T-helper 1 cell treated with Interleukin-12 subunit alpha and Interleukin-12 subunit beta and Interleukin-4 antibody, amounts not matched to agents 30 μg/mL and 1 μg/mL, for 36 hours (primary cell): Measurements from ENCODE around the gene FAM83G.

Source experiments
- H3K27ac Mint-ChIP-seq: one replicate; pipeline ENCODE4 v1.8.0; 2021; ENCODE audit warnings: mild to moderate bottlenecking, mixed read lengths
- H3K27me3 Mint-ChIP-seq: one replicate; pipeline ENCODE4 v1.8.0; 2021; ENCODE audit warnings: low read depth, mixed read lengths
- H3K36me3 Mint-ChIP-seq: one replicate; pipeline ENCODE4 v1.8.0; 2021; ENCODE audit warnings: low read depth, mixed read lengths
- H3K4me1 Mint-ChIP-seq: one replicate; pipeline ENCODE4 v1.8.0; 2021; ENCODE audit warnings: low read depth, mixed read lengths
- H3K4me3 Mint-ChIP-seq: one replicate; pipeline ENCODE4 v1.8.0; 2021; ENCODE audit warnings: mild to moderate bottlenecking, moderate library complexity, mixed read lengths
- H3K9me3 Mint-ChIP-seq: one replicate; pipeline ENCODE4 v1.8.0; 2021; ENCODE audit warnings: mixed read lengths

Gene FAM83G

GRCh38 chr17:18977646-18978045 is 26.9 kb downstream of the FAM83G start:
- H3K27ac Mint-ChIP-seq, result no peak overlapping the region
- H3K4me3 Mint-ChIP-seq, result no peak overlapping the region
- no peaks in the 10 kb centered on the region for H3K27me3 Mint-ChIP-seq
- no peaks in the 10 kb centered on the region for H3K4me1 Mint-ChIP-seq
- no peaks in the 10 kb centered on the region for H3K36me3 Mint-ChIP-seq
- H3K9me3 Mint-ChIP-seq, result no peaks in the 10 kb centered on the region

GRCh38 chr17:18977021-18977420 is 27.5 kb downstream of the FAM83G start:
- Mint-ChIP-seq H3K9me3 (no peaks in the 10 kb centered on the region), H3K27ac (no peak overlapping the region), H3K4me3 (no peak overlapping the region), H3K36me3 (no peaks in the 10 kb centered on the region), H3K27me3 (no peaks in the 10 kb centered on the region), H3K4me1 (no peaks in the 10 kb centered on the region)

- no peak overlapping the region for H3K4me3 Mint-ChIP-seq
- no peak overlapping the region for H3K27ac Mint-ChIP-seq
- H3K4me1 Mint-ChIP-seq, result no peaks in the 10 kb centered on the region
- H3K36me3 Mint-ChIP-seq, result no peaks in the 10 kb centered on the region
- H3K27me3 Mint-ChIP-seq, result no peaks in the 10 kb centered on the region
- H3K9me3 Mint-ChIP-seq, result no peaks in the 10 kb centered on the region
These were observed 28.4 kb downstream of the FAM83G start for GRCh38 chr17:18976201-18976600.

- no peaks in the 10 kb centered on the region for H3K36me3 Mint-ChIP-seq
These were observed 29.0 kb downstream of the FAM83G start for GRCh38 chr17:18975597-18975996.

GRCh38 chr17:18974407-18975149 is 30.0 kb downstream of the FAM83G start:
- no peaks in the 10 kb centered on the region for H3K9me3 Mint-ChIP-seq
- H3K4me1 Mint-ChIP-seq, result peaks cover 4% of the 10 kb centered on the region
- H3K27ac Mint-ChIP-seq, result no peak overlapping the region
- no peaks in the 10 kb centered on the region for H3K27me3 Mint-ChIP-seq
- no peaks in the 10 kb centered on the region for H3K36me3 Mint-ChIP-seq
- no peak overlapping the region for H3K4me3 Mint-ChIP-seq

More at GRCh38 chr17:18975597-18975996, 29.0 kb downstream of the FAM83G start:
- H3K4me1 Mint-ChIP-seq, result no peaks in the 10 kb centered on the region
- no peaks in the 10 kb centered on the region for H3K27me3 Mint-ChIP-seq
- H3K4me3 Mint-ChIP-seq, result no peak overlapping the region
- H3K9me3 Mint-ChIP-seq, result no peaks in the 10 kb centered on the region
- no peak overlapping the region for H3K27ac Mint-ChIP-seq

- H3K4me1 Mint-ChIP-seq, result peaks cover 4% of the 10 kb centered on the region
- no peaks in the 10 kb centered on the region for H3K36me3 Mint-ChIP-seq
- H3K27me3 Mint-ChIP-seq, result no peaks in the 10 kb centered on the region
- H3K9me3 Mint-ChIP-seq, result no peaks in the 10 kb centered on the region
- H3K27ac Mint-ChIP-seq, result no peak overlapping the region
- no peak overlapping the region for H3K4me3 Mint-ChIP-seq
These were observed 32.8 kb downstream of the FAM83G start for GRCh38 chr17:18971801-18972200.

- Mint-ChIP-seq H3K27me3 (no peaks in the 10 kb centered on the region), H3K27ac (no peak overlapping the region), H3K4me3 (no peak overlapping the region), H3K36me3 (no peaks in the 10 kb centered on the region), H3K4me1 (peaks cover 4% of the 10 kb centered on the region), H3K9me3 (no peaks in the 10 kb centered on the region)
These were observed 33.7 kb downstream of the FAM83G start for GRCh38 chr17:18970582-18971480.

GRCh38 chr17:18968945-18969887 is 35.3 kb downstream of the FAM83G start:
- Mint-ChIP-seq H3K36me3 (no peaks in the 10 kb centered on the region), H3K27me3 (no peaks in the 10 kb centered on the region), H3K27ac (no peak overlapping the region), H3K4me3 (no peak overlapping the region), H3K4me1 (peaks cover 4% of the 10 kb centered on the region), H3K9me3 (no peaks in the 10 kb centered on the region)

GRCh38 chr17:18968345-18968744 is 36.2 kb downstream of the FAM83G start:
- H3K4me1 Mint-ChIP-seq, result peaks cover 4% of the 10 kb centered on the region
- H3K36me3 Mint-ChIP-seq, result no peaks in the 10 kb centered on the region
- no peaks in the 10 kb centered on the region for H3K27me3 Mint-ChIP-seq
- H3K27ac Mint-ChIP-seq, result no peak overlapping the region
- no peak overlapping the region for H3K4me3 Mint-ChIP-seq
- no peaks in the 10 kb centered on the region for H3K9me3 Mint-ChIP-seq

GRCh38 chr17:18967916-18968315 is 36.6 kb downstream of the FAM83G start:
- H3K36me3 Mint-ChIP-seq, result no peaks in the 10 kb centered on the region
- no peak overlapping the region for H3K27ac Mint-ChIP-seq
- H3K4me1 Mint-ChIP-seq, result peaks cover 4% of the 10 kb centered on the region
- no peaks in the 10 kb centered on the region for H3K27me3 Mint-ChIP-seq
- H3K4me3 Mint-ChIP-seq, result no peak overlapping the region
- no peaks in the 10 kb centered on the region for H3K9me3 Mint-ChIP-seq

- Mint-ChIP-seq H3K27me3 (no peaks in the 10 kb centered on the region), H3K36me3 (no peaks in the 10 kb centered on the region), H3K4me3 (no peak overlapping the region), H3K9me3 (no peaks in the 10 kb centered on the region), H3K27ac (no peak overlapping the region), H3K4me1 (peaks cover 4% of the 10 kb centered on the region)
These were observed 37.5 kb downstream of the FAM83G start for GRCh38 chr17:18966831-18967624.

GRCh38 chr17:18965530-18966236 is 38.9 kb downstream of the FAM83G start:
- H3K4me3 Mint-ChIP-seq, result no peak overlapping the region
- no peaks in the 10 kb centered on the region for H3K9me3 Mint-ChIP-seq
- H3K36me3 Mint-ChIP-seq, result no peaks in the 10 kb centered on the region
- peaks cover 8% of the 10 kb centered on the region for H3K4me1 Mint-ChIP-seq
- H3K27me3 Mint-ChIP-seq, result no peaks in the 10 kb centered on the region
- H3K27ac Mint-ChIP-seq, result no peak overlapping the region

- Mint-ChIP-seq H3K4me1 (peaks cover 5% of the 10 kb centered on the region), H3K27me3 (no peaks in the 10 kb centered on the region), H3K4me3 (no peak overlapping the region), H3K9me3 (no peaks in the 10 kb centered on the region), H3K36me3 (no peaks in the 10 kb centered on the region), H3K27ac (no peak overlapping the region)
These were observed 40.0 kb downstream of the FAM83G start for GRCh38 chr17:18964550-18964949.
